NCI-H128 (cell line): ENCODE data around the gene PLSCR1.
"Not testable (repeated sequence)": the region's sequence is repeated elsewhere in the genome, so short reads cannot be mapped to it uniquely, and the experiment has no call there.

Source experiments
- DNase-seq: peaks from one replicate; lab custom pipeline; 2025; ENCODE audit not compliant: unreplicated experiment; lab: John Stamatoyannopoulos, UW

The PLSCR1 gene

DNA sequence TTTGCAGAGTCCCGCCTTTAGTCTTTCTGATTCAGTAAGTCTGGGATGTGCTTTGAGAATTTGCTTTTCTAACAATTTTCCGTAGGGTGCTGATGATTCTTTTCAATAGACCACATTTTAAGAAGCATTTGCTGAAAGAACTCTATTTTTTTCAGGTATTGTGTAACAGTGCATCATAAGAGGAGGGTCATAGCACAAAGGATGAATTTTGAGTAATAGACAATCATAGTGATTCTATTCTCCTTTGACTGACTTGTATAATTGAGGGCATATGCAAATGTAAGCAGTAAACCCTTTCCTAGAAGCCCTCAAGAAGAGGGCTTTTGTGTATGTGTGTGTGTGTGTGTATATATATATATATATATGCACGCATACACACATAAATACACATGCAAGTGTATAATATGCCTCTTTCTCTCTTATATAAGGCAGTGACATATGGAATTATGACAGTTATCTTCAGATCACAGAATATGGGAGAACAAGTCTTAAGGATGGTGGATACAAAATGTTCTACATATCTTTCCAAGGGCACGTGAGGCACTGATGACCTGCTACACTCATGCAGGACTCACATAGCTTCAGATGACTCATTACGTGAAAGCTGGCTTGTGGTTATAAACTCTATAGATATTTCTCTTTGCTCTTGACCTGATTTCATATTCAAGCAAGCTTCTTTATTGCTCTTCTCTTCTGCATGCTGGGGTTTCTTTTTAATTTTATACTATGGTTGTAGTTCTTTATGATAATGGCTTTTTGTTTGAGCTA lies 6.5 kb upstream of the PLSCR1 start:
- no peak for DNase-seq

DNA sequence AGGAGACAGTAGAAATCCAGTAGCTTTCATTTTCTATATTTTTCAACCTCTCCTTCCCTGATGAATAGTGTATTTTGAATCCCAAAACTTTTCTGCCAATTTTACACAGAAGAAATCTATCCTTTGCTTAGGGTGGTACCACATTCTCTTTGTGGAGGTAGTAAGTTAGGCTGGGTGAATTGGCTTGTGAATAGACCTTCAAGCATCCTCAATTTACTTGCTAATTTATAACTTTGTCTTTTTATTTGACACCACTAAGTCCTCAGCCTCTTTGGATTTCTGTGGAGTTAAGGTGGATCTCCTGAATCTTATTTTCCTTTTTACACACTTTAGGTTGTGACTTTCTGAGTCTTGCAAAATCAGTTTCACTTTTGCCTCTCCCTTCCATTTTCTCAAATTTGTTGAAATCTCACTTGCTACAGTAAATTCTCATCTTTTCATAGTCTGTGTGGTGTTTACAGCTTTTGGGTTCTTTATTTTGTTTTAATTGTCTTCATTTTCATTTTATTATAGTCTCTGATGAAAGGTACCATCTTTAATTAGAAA lies 5.7 kb upstream of the PLSCR1 start:
- no peak for DNase-seq

DNA sequence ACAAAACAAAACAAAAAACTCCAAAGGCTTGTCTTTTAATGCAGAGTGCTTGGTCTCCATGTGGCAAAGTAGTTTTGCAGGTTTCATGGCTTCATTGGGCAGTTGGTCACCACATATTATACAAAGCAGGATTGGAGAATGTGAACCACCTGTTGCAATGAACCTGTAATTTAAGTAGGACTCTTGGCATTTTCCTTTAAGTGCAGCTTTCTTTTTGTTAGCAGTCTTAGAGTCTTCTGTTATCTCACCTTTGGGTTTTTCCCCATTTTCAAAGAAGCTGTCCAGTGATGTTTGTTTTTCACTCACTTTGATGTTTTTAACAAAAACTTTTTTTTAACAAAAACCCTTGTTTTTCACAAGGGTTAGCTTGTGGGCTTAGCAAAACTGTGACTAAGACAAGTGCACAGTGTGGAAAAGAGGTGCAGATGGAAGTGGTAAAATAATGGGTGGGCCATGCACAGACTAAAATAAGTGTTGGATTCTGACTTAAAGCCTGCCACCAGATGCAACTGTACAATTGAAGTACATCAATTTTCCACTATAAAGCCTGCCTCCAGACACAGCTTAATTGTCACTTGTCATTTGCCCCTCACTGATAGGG lies 2.9 kb upstream of the PLSCR1 start:
- DNase-seq, result no peak

DNA sequence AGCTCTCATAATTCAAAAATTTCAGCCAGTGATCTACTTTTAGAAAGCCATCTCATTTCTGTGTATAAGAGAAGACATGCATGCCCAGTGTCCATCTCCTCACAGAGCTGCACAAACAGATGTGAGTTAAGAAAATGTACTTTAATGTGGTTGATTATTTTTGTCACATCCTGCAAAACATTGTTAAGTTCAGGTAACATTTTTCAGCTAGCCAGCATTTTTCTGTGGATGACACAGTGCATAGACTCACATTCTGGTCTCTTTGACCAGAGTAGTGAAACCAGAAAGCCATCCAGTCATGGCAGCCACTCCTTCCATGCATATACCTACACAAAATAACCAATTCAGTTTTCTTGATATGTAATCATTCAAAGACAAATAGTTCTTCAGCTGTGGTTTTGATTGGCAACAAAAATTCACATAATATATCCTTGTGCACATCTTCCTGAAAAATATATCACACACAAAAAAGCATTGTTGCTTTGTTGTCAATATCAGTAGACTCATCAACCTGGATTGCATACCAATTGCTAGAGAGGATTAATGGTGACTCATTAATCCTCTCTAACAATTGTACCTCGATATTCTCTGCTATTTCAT lies 2.1 kb upstream of the PLSCR1 start:
- DNase-seq, result no peak

DNA sequence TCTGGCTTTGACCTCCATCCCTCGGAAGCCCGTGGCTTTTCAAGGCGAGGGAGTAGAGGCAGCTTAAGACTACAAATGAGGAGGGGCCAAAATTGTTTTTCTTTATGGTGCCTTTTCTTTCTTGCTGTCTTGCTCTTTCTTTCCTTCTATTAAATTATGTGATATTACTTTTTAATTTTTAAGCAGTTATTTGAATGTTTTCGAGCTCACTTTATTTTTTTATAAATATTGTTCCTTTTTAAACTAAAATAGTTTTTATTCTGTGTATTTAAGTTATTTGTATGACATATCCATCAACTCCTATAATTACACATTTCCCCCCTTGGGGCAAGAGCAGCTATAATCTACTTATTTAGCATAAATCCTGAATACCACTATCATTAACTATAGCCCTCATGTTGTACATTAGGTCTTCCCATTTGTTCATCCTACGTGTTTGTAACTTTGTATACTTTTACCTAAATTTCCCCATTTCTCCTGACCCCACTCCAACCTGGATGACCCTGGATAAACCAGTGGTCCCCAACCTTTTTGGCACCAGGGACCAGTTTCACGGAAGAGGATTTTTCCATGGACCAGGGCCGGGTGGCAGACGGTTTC lies 622 bp upstream of the PLSCR1 start:
- no peak for DNase-seq

DNA sequence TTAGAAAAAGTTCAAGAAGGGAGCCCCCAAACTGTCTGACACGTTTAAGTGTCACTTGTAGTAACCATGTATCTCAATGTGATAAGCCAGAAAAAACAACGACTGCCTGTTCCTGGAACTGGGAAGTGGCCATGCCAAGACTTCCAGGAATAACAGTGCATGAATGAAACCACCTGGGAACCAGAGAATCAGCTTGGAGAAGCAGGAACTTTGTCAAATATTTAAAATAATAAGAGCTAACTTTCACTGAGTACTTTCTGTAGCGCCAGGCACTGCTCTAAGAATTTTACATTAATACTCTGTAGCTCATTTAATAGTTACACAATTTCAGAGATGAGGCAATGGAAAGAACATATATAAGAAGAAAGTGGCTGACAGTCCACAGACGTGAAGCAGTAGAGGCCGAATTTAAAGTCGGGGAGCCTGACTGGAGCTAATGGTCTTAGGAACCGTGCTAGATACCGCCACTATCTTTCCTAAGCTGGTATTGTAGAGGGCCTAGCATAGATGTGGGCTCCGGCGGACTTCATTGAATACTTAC lies 876 bp downstream of the PLSCR1 start:
- DNase-seq, result no peak

DNA sequence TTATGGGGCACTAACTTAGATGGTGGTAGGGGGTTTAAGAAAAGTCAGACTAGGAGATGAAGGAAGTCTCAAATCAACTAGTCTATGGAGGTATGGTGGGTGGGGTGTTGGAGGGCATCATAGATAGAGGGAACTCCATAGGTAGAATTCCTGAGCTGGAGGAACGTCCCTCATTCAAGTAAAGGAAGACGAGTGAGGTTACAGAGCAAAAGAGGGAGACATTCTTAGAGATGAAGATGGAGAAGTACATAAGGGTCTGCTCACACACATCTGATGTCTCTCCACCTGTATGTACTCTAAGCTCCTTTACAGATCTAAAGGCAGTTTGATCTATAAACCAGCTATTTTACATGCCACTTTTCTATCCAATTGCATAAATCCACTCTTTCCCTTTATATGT lies 1.4 kb downstream of the PLSCR1 start:
- no peak for DNase-seq

DNA sequence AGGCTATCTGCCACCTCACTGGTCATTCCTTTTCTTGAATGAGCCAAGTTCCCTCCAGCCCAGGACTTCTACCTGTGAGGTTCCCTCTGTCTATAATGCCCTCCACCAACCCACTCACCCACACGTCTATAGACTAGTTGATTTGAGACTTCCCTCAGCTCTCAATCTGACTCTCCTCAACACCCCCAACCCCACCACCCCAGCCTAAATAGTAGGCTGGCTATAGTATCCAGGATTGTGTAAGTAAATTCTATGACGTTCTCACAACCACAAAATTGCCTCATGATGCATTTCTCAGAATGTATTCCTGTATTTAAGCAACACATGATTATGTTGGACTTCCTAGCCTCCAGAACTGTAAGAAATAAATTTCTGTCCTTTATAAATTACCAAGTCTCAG lies 2.2 kb downstream of the PLSCR1 start:
- no peak for DNase-seq

DNA sequence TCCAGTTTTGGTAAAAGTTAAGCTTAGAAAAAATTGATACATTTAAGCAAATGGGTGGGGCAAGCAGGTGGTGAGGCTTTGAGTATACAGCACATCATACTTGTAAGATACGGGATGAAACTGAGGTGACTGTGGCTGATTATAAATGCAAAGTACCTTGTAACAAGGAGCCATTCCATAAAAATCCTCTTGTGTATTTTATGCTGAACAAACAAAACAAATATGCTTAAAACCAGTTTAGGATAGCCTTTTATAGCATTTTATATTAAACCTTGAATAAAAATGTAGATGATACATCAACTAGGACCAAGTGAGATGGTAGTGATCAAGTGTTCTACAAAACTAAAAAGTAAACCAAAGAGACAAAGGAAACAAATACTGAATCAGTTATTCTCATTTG lies 3.4 kb downstream of the PLSCR1 start:
- DNase-seq, result no peak

DNA sequence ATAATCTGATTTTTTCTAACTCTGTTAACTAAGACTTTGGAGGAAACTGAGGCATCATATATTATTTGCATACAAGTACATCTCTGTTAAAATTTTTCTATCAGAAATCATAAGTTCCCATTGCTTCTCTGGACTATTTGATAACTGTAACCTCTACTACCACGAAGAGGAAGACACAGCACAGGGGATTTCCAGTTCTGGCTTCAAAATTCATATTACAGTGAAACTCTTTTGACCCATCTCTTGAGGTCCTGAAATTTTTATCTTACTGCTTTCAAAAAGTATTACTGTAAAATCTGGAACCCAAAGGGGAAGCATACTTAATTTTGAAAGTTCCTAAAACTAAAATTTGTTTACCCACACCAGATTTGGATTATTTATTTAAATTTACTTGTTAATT lies 4.2 kb downstream of the PLSCR1 start:
- no peak for DNase-seq

DNA sequence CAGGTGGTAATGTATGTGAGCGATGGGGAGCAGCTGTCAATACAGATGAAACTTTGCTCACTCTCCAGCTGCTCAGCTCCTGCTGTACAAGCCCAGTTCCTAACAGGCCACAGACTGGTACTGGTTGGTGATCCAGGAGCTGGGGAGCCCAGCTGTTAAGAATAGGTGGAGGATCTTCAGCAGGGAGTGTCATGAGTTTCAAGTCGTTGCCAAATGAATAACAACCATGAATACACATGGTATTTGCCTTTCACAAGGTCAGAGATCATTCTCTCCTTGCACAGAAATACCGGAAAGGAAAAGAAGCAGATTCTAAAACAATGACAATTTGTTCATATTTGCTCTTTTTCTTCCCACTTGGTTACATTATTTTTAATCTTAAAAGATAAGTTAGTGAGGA lies 5.1 kb downstream of the PLSCR1 start:
- DNase-seq, result no peak

DNA sequence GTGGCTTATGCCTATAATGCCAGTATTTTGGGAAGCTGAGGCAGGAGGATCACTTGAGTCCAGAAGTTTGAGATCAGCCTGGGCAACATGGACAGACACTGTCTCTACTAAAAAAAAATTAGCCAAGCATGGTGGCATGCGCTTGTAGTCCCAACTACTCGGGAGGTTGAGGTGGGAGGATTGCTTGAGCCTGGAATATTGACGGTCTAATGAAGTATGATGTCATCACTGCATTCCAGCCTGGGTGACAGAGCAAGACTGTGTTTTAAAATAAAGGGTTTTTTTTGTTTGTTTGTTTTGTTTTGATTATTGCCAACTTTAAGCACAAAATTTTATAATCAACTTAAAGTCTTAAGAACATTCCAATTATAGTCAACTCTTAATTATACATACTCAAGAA lies 6.8 kb downstream of the PLSCR1 start:
- no peak for DNase-seq

DNA sequence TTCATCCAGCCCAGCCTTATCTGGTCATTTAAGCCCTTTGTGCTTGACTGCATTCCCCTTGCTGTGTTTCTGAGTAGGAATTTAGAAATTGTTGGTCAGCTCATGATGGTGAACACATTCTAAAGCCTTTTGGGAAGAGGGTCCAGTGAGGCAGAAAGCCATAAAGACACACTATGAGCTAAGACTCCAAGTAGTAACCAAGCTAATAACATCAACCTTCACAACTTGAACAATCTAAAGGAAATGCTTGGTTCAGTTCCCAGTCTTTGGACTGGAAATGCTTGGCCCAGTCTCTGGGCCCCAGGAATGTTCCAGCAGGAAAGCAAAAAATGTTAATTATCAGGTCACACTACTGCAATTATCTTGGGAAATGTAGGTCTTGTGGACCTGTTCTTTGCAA lies 7.7 kb downstream of the PLSCR1 start:
- DNase-seq, result no peak

DNA sequence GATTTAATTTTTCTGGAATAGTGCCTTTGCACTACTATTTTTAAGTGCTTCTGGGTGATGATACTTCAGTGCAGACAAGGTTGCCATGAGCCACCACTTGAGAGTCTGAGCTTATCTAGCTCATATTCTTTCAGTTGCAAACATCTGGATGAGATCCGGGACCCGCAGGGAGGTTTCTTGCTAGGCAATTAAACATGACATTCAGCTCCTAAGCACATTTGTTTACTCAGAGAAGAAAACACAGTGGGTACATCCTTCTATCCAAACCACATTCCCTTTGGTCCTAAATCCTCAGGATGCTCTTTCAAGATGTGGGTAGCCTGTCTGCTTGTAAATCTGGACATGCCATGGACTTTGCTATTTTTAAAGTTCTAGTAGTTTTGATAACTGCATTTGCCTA lies 12.0 kb downstream of the PLSCR1 start:
- DNase-seq, result no peak

DNA sequence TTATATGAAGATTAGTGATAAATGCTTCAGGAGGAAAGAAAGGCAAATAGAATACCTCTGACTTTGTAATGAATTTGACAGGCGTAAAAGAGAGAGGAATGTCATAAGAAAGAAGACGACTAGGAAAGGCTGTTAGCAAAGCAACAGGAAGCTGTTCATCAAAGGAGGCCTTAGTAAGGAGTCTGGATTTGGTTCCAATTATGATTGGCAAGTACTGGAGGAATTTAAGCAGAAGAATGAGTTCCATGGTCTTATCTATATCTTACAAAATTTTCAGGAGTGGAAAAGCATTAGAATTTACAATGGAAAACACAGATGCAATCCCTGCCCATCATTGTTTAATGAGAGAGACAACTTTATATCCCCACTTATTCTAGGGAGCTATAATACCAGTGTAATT lies 13.8 kb downstream of the PLSCR1 start:
- no peak for DNase-seq

DNA sequence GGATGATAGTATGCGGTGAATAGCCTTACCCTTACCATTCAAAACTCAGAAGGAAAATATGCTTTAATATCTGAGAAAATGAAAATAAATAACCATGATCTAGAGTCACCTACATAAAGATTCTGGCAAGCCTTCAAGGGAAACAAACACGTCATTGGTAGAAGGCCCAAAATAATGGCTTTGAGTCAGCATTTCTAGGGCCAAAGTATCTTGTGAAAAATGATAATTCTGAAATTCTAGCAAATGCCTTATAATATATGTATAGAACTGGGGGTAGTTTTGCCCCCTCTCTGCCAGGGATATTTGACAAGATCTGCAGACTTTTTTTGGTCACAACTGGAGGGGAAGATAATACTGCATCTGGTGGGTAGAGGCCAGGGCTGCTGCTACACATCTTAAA lies 15.4 kb downstream of the PLSCR1 start:
- no peak for DNase-seq

DNA sequence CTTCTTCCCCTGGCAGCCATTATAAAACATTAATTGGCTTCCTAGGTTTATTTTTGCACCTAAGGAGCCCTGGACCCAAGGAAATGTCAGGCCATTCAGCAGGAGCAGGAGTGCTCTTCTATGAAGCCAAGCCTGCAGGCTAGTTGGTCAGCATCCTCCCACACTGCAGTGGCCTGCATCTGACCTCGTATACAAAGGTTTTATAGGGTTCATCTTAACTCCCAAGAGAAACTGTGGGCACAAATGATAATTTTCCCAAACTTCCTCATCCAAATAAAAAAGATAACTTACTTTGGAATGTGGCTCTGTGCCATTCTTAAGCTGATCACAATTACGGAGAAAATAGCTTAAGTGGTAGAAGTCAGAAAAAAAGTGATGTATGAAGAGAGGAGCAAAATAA lies 19.4 kb downstream of the PLSCR1 start:
- DNase-seq, result no peak

DNA sequence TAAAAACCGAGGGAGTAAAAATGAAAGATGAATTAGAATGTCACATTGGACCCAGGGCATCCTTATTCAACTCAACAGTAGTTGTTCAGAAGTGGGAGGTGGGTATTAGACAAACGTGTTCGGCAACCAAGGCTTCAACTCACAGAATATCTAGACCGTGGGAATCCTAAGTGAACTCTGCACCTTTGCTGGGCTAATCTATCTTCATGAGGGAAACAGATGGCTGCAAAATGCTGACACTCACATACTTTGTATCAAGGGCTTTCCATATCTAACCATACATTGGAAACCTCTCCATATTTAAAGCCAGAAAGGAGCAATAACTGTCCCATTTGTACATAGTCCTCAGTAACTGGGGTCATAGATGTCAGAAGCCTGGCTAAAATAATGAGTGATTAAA lies 20.9 kb downstream of the PLSCR1 start:
- no peak for DNase-seq

DNA sequence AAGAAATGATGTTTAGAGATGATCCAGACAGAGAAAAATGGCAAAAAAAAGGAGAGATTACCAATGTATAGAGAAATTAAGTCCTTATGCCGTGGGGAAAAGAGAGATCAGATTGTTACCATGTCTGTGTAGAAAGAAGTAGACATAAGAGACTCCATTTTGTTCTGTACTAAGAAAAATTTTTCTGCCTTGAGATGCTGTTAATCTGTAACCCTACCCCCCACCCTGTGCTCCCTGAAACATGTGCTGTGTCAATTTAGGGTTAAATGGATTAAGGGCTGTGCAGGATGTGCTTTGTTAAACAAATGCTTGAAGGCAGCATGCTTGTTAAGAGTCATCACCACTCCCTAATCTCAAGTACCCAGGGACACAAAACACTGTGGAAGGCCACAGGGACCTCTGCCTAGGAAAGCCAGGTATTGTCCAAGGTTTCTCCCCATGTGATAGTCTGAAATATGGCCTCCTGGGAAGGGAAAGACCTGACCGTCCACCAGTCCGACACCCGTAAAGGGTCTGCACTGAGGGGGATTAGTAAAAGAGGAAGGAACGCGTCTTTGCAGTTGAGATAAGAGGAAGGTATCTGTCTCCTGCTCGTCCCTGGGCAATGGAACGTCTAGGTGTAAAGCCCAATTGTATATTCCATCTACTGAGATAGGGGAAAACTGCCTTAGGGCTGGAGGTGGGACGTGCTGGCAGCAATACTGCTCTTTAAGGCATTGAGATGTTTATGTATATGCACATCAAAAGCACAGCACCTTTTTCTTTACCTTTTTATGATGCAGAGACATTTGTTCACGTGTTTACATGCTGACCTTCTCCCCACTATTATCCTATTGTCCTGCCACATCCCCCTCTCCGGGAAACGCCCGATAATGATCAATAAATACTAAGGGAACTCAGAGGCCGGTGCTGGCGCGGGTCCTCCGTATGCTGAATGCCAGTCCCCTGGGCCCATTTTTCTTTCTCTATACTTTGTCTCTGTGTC lies 21.9 kb downstream of the PLSCR1 start:
- DNase-seq, result not testable (repeated sequence)

DNA sequence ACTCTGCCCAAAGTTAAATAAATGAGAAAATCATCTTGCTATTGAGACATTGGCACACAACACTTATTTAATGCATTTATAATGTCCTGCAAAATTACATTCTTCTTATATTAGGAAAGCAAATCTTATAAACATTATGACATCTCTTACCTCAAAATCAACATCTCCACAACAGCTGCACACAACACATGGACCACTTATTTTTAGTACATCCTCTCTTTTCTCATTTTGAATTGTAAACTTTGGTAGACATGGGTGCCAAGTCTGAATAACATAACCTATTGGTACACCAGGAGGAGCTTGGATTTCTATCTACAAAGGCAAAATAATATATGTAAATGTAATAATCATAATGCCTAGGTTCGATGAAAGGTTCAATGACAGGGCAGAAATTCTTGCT lies 23.0 kb downstream of the PLSCR1 start:
- no peak for DNase-seq

DNA sequence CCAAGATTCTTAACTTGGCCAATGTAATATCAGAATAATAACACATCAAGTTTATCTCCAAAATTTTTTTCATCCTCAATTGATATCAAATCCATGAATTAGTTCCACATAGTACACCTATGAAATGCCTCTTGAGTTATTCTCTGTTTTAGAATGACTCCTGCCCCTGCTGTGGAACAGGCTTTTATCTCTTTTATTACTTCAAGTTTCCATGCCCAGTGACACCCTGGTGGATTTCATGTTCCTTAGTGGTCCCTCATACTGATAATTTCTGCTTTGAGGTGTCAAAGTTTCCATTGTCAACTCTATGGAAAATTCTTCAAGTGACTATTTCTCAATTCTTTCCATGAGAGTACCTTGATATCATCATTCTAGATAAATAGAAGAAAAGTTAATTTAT lies 24.6 kb downstream of the PLSCR1 start:
- DNase-seq, result no peak
